ENCODE measurements around the gene LHFPL5.

LHFPL5 gene

DNA sequence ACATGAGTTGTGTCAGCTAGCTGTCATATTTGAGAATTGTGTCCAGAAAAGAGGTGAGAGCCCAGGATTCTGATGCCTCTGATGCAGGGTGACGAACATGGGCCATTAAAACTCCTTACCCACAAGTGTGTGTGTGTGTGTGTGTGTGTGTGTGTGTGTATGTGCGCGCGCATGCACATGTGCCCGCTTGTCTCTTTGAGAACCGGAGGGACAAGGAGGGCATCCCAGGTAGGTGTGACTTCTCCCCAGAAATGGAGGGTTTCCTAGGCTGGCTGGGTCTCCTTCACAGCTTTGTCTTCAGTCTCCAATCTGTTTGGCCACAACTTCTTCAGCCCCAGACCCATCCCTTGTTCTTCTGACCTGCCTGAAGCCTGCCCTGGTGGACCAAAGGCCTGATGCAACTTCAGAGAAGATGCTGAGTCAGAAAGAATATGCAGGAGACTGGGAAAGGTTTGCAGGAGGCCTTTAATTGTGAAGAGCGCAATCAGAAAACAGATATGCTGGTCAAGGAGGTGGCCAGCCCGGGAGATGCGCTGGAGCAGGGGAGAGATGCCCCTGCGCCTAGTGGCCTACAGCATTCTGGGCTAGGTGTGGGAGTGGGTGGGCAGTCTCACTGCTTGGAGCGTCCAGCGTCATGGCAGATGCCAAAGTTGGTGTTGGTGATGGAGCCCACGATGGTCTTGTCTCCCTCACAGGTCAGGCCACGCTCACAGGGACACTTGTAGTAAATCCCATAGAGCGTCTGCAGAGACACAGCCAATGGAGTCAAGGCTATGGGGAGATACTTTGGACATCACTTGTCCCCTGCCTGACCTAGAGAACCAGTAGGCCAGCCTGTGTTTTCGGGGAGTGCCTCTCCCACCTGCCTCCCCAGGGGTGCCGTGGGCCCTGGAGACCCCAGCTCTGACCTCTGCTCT, 10.4 kb upstream of the LHFPL5 start:
- DNase-seq (ENCODE audit: low read depth in 2 of 2): no peak

DNA sequence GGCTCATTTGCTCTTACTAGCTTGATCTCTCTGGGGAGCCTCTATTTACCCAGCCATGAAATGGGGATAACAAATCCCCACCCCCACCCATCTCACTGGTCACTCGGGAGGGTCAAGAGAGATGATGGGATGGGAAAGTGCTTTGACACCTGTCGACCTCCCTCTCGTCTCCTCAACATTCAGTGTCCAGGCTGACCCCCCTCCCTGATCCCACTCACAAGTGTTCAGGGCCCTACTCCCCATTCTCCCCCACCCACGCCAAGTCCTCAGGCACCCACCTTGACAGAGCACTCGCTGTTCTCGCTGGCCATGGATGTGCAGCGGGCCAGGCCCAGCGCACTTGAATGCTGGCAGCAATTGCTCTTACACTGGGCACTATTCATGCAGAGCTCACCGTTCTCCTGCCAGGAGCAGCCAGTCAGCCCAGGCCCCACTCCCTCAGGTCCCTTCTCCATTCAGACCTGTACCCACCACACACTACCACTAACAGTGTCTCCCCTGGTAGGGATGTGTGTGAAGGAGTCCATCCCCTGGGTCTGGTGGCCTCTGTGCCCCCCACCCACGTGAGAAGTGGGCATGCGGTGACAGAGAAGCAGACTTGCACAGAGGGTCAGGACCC, 9.6 kb upstream of the LHFPL5 start:
- DNase-seq (ENCODE audit: low read depth in 2 of 2): no peak

DNA sequence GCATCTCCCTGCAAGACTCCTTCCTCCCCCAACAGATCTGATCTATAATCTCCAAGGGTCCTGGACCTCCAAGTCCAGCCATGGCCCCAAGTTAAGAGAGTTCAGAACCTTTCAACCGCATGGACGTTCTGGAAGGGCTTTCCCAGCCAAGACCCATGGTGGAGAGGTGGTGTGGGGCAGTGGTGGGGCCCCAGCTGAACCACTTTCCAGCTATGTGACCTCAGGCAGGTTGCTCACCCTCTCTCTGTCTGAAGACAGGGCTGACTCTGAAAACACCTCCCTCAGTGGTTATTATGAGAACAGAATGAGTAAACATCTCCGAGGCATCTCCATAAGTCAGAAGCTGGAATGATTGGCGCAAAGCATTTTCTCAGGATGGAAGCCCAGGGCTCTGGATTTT, 8.9 kb upstream of the LHFPL5 start:
- DNase-seq (ENCODE audit: low read depth in 2 of 2): no peak

DNA sequence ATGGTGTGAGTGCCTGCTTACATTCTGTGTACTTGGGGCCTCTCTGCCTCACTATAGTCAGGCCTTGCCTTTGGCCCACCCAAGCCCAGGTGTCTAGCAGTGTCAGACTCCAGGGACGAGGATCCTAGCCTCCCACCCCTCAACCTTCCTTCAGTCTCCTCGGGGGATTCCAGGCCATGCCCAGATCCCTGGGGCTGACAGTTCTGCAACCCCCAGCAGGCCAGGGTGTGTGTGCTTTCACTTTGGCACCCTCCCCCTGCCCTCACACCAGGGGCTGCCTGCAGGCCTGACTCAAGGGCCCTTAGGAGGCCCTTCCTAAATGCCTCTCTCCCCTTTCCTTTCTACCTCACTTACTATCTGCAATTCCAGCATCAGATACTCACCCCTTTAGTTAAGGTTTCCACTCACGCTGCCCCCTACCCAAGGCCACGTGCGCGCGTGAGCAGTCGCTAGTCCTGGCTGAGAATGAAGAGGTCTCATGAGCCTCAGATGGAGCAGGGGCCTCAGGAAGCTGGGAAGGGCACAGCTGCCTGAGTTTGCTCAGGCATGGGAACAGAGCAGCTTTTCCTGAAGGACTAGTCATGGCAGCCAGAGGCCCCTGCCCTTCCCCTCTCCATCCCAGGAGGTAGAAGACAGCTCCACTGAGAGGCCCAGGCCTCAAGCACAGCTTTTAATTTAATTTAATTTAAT, 7.2 kb upstream of the LHFPL5 start:
- no peak for DNase-seq (ENCODE audit: low read depth in 2 of 2)

DNA sequence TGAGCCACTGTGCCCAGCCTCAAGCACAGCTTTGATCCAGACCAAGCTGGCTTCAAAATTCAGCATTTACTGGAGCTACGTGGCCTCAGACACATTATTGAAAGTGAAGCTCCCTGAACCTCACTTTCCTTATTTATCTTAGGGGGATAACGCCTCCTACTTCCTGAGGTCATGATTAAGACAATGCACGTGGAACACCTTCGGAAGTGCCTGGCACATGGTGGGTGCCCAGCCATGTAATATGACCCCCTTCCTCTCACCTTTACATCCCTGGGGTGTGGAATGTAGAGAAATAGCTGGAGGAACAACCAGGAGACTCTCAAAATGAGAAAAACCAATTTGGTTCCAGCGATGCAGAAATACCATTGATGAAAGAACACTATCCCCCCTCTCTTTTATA, 6.4 kb upstream of the LHFPL5 start:
- no peak for DNase-seq (ENCODE audit: low read depth in 2 of 2)

DNA sequence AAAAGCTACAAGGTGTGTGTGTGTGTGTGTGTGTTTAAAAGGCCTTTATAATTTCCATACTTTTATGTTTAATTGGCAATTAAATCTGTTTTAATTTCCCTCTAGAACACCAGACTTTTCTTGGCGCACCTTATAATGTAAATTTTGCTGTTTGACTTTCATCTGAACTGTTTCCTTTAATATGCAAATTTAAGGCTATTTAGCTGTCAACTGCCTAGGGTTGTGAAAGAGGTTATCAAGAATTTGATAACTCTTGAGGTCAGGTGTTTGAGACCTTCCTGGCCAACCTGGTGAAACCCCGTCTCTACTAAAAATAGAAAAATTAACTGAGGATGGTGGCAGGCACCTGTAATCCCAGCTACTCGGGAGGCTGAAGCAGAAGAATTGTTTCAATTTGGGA, 4.0 kb upstream of the LHFPL5 start:
- DNase-seq (ENCODE audit: low read depth in 2 of 2): no peak

DNA sequence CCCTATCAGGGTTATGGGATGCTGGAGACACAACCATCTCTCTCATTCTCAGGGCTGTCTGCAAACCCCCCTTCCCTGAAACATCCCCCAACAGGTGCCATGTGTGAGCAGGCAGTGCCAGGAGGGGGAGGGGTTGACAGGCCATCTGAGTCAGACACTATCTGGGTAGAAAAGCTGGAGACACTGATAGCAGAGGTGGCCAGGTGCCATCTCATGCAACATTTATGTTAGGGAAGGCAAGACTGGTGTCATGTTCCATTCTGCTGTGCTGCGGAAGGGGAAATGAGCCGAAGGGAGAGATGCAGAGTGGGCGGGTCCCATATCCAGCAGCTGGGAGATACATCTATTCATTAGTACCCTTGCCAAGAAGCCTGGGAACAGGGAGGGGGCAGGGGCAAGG, 3.5 kb downstream of the LHFPL5 start:
- no peak for DNase-seq (ENCODE audit: low read depth in 2 of 2)

DNA sequence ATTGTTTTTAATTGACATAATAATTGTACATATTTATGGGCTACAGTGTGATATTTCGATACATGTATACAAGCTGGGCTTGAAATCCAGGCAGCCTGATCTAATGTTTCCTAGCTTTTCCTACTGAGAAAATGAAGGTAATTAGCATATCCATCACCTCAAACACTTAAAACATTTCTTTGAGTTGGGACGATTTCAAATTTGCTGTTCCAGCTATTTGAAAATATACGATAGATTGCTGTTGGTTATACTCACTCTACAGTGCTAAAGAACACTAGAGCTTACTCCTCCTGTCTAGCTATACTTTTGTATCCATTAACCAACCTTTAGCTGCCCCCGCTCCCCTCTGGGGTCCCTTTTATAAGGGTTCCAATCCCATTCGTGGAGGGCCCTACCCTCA, 4.7 kb downstream of the LHFPL5 start:
- DNase-seq (ENCODE audit: low read depth in 2 of 2): no peak

DNA sequence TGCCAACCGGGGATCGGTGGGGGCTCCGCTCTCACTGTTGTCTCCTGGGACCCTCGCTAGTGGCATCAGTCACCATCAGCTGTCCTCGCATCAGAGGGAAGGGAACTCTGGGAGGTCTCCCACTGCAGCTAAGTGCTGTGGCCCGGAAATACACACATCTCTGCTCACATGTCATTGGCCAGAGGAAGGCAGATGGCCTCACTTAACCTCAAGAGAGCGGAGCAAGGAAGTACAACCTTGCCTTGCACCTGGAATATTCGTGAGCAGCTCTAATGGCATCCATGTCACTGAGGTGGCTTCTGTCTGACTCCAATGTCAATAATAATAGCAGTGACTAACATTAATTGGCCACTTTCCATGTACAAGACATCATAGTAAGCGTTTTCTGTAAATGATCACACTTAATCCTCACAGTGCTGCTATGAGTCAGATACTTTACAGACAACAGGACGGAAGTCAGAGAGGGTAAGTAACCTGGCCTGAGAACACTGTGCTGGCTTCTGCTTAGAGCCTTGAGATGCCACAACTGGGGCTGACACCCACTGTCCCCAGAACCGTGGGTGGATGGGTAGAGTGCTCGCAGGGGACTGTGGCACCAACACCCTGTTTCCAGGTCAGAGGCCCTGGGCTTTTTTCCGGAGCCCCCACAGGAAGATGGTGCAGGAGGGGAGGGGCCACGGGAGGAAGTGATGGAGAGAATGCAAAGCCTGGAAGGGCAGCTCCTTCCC, 6.0 kb downstream of the LHFPL5 start:
- DNase-seq (ENCODE audit: low read depth in 2 of 2): no peak

DNA sequence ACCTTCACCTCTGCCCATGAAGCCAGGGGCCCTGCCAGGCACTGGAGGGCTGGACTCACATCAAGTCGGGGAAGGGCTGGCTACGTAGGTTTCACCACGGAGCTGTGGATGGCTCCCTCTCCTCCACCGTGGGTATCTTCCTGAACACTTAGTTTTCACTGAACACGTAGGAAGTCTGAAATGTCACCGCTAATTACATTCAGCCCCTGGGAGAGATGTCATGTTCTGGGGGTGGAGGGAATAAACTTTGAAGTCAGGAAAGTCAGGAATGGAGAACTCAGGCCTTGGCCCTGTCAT, 6.5 kb downstream of the LHFPL5 start:
- DNase-seq (ENCODE audit: low read depth in 2 of 2): no peak

DNA sequence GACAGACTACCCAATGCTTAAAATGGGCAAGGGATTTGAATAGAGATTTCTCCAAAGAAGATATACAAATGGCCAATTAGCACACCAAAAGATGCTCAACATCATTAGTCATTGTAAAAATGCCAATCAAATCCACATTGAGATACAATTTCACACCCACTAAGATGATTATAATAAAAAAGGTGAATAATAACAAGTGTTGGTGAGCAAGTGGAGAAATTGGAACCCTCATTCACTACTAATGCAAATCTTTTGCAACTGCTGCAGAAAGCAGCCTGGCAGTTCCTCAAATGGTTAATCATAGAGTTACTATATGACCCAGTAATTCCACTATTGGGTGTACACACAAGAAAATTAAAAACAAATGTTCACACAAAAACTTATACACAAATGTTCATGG, 12.4 kb downstream of the LHFPL5 start:
- DNase-seq (ENCODE audit: low read depth in 2 of 2): no peak

DNA sequence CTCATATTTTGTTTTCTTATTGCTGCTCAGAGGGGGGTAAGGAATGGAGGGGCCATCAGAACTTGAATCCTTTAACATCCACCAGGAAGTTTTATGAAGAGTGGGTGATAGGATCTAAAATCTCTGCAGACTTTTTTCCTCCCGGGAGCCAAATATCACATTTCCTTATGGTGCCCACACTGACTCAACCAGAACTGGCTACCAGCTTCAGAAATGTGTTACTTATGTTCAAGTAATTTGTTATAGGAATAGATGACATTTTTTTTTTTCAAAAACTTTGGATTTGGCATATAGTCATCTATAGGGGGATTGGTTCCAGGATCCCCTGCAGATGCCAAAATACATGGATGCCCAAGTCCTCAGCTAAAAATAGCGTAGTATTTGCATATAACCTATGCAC, 18.4 kb downstream of the LHFPL5 start:
- DNase-seq (ENCODE audit: low read depth in 2 of 2): no peak

DNA sequence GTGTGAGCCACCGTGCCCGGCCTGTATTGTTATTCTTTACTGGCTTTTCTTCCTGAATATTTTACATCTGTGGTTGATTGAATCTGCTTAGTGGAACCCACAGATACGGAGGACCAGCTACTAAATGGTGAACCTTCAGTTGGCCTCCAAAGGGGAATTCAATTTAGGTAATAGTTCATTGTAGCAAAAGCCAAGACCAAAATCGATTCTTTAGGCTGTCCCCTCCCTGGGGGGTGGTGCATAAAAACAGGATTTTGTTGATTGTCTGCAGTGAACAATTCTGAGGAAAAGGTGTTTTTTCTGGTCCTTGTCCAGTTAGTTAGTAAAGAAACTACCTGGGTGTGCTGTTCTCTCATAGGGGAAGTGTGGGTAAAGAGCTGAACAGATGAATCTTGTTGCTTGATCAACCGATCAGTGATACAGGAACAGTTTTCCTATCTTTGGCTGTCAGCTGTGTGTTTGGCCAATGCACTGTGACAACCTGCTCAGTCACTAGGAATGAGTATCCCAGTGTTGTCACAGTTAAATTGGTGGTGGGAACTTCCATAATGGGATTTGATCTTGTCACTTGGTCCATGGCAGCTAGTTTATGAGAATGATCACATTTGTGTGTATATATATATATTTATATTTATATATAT, 19.5 kb downstream of the LHFPL5 start:
- no peak for DNase-seq (ENCODE audit: low read depth in 2 of 2)

DNA sequence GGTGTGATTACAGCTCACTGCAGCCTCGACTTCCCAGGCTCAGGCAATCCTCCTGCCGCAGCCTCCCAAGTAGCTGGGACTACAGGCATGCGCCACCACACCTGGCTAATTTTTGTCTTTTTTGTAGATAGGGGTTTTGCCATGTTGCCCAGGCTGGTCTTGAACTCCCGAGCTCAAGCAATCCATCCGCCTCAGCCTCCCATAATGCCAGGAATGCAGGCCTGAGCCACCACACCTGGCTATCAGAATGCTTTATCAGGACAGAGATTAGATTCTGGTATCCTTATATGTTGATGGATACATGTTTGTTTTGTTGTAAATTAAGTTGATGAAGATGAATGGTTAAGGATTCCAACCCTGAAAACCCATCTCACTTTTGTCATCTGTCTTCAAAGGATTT, 24.2 kb downstream of the LHFPL5 start:
- no peak for DNase-seq (ENCODE audit: low read depth in 2 of 2)

DNA sequence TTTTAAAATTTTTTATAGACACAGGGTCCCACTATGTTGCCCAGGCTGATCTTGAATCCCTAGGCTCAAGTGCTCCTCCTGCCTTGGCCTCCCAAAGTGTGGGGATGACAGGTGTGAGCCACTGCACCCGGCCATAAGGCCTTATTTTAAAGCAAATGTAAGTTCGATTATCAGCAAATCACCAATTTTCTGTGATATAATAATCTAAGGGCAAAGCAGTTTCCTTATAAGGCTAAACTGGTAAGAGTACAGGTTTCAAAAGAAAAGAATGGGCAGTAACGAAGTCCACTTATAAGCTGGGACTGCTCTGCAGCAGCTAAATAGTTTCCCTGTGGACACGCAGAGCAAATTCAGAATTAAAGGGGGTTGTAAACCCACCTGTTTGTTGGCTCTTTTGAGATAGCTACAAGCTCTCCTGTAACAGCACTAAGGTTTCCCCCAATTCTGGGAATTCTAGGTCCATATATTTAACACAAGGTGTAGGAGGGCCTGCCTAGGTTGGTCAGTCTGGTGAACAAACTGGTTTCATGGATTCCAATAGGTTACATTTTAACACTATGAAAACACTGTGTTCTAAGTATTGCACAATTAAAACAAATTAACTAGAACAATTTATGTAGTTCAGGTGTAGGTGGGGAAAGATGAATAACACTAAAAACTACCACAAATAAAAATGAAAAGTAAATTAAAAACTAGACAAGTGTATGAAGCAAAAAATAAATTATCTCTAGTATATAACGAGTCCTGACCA, 26.3 kb downstream of the LHFPL5 start:
- no peak for DNase-seq (ENCODE audit: low read depth in 2 of 2)

DNA sequence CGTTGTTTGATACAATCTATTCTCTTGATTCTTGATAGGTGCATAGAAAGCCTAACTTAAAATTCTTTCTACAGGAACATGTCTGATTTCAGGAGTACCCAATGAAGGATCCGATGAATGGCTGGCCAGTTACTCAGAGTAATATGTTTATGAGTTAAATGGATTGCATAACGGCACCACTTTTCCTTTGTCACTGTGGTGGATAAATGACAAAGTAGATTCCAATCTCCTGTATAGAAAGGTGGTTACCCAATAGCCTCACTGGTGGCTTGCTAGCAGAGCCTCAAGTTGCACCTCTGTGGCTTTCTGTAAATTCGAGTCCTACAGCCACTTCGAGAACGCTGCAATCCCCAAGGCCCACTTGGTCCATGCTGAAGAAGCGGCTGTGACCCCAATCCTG, 28.4 kb downstream of the LHFPL5 start:
- no peak for DNase-seq (ENCODE audit: low read depth in 2 of 2)

DNA sequence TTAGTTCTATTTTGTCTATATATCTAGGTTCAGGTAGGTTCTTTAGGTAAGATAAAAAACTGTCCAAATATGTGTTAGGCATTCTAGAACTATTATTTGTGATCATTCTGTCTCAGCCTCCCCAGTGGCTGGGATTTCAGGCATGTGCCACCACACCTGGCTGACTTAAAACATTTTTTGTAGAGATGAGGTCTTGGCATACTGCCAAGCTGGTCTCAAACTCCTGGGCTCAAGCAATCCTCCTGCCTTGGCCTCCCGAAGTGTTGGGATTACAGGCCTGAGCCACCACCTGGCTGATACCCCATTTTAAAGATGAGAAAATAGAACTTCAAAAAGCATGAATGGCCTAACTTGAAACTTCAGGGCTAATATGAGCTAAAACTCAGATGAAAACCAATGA, 33.9 kb downstream of the LHFPL5 start:
- no peak for DNase-seq (ENCODE audit: low read depth in 2 of 2)

DNA sequence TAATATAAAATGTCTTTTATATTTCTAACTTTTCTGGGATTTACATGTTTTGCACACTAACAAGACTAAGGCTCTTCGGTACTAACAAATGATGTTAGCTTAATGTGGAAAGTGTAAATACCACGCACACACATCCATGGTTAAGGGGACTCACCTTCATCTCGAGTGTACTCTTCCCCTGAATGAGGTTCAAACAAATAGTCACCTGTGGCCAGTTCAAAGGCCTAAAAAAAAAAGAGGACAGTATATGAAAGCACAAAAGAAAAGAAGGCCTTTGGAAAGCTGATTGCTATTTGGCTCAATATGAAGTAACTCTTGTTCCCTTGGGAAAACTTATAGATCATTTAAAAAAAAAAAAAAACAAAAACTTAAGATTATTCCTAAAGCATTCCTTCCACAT, 37.2 kb downstream of the LHFPL5 start:
- no peak for DNase-seq (ENCODE audit: low read depth in 2 of 2)

DNA sequence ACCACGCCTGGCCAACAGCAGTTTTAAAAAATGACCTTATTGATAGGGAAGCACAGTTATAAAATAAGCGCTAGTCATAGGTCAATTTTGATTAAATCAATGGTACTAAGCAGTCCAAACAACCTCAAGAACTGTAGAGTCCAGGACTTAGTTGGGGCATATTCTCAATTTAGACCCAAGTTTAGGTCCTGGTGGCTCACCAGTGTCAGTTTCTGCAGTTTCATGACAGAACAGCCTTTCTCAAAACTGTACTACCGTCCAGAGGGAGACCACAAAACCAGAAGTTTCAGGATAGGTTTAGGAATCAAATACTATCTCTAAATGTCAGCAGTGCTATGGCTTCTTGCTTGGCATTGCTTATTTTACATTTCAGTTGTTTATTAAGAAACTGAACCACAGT, 39.1 kb downstream of the LHFPL5 start:
- DNase-seq (ENCODE audit: low read depth in 2 of 2): no peak

DNA sequence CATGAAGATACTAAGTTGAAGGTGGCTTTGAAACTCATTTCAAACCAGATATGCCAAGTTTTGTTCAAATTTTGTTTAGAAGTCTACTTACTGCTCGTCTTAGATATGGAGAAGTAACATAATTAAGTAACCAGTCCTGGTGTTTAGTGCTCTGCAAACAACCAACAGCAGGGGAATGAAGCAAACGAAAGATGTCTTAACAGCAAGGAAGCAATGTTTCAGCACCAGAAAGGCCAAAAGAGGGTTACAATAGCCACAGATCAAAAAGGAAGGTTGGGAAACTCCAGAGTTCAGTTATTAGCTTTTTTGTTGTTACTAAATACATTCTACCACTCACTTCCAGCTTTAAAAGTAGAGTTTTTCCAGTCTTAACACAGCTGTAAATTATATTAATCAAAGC, 45.1 kb downstream of the LHFPL5 start:
- no peak for DNase-seq (ENCODE audit: low read depth in 2 of 2)

DNA sequence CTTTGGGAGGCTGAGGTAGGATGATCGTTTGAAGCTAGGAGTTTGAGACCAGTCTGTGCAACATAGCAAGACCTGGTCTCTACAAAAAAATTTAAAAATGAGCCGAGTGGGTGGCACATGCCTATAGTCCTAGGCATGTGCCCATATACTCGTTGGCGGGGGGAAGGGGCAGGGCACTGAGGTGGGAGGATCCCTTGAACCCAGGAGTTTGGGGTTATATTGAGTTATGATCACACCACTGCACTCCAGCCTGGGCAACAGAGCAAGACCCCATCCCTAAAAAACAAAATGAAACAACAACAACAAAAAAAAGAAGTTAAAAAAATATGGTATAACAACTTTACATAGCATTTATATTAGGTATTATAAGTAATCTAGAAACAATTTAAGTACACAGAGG, 47.8 kb downstream of the LHFPL5 start:
- no peak for DNase-seq (ENCODE audit: low read depth in 2 of 2)
